22Rv1 (cell line): ENCODE results near the gene MARK4.

ENCODE experiments used
- ZFX ChIP-seq: fragments of 450-650 bp; IDR thresholded peaks from 2 replicates; pipeline ENCODE4 v1.6.1; 2017; ENCODE audit warnings: antibody characterized with exemption, borderline replicate concordance
- TF ChIP-seq, protein P1 (sequence below): fragments of 450-650 bp; IDR thresholded peaks from 2 replicates; pipeline ENCODE4 v1.5.1; 2017; ENCODE audit warnings: mild to moderate bottlenecking

DNA sequence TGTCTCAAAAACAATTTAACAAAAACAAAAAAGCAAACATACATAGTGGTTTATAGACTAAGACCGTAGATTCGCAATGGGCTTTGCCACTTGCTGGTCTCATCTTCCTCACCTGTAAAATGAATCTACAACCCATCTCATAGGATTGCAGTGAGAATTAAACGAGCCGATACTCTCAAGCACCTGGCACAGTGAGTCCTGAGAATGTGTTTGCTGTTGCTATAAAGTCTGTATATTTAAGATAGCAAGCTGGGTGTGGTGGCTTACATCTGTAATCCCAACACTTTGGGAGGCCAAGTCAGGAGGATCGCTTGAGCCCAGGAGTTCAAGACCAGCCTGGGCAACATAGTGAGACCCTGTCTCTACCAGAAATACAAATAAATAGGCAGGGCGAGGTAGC lies 28.3 kb upstream of the MARK4 start:
- TF ChIP-seq, protein P1, sequence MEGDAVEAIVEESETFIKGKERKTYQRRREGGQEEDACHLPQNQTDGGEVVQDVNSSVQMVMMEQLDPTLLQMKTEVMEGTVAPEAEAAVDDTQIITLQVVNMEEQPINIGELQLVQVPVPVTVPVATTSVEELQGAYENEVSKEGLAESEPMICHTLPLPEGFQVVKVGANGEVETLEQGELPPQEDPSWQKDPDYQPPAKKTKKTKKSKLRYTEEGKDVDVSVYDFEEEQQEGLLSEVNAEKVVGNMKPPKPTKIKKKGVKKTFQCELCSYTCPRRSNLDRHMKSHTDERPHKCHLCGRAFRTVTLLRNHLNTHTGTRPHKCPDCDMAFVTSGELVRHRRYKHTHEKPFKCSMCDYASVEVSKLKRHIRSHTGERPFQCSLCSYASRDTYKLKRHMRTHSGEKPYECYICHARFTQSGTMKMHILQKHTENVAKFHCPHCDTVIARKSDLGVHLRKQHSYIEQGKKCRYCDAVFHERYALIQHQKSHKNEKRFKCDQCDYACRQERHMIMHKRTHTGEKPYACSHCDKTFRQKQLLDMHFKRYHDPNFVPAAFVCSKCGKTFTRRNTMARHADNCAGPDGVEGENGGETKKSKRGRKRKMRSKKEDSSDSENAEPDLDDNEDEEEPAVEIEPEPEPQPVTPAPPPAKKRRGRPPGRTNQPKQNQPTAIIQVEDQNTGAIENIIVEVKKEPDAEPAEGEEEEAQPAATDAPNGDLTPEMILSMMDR: no peak
- TF ChIP-seq ZFX: no peak
